Hepatocyte (in vitro differentiated cells): ENCODE measurements around the gene NSUN7. TPM values are rescaled to one million over a fixed set of nuclear protein-coding genes. Genes with fewer than 3 reads are reported as not detected.
A peak's percentile ranks its signal among the peaks of the same experiment; 100 is the strongest.

Experiments used
- DNase-seq: peaks from one replicate; pipeline ENCODE4 v3.0.0-alpha.2; 2016; ENCODE audit warnings: low spot score
- H2AFZ ChIP-seq: fragments of 200-600 bp; sonication (generic); 2 replicates; pipeline ENCODE4 v1.6.0; 2016; ENCODE audit warnings: antibody characterized with exemption, mild to moderate bottlenecking
- H3K27ac ChIP-seq: fragments of 200-600 bp; sonication (generic); 2 replicates; pipeline ENCODE4 v1.5.1; 2016; ENCODE audit warnings: mild to moderate bottlenecking
- H3K27me3 ChIP-seq: fragments of 200-600 bp; sonication (generic); 2 replicates; pipeline ENCODE4 v1.6.1; 2016
- H3K36me3 ChIP-seq: fragments of 200-600 bp; sonication (generic); replicated peaks from 2 replicates; pipeline ENCODE4 v1.5.1; 2016; ENCODE audit warnings: low read depth; ENCODE audit not compliant: insufficient read depth
- H3K4me1 ChIP-seq: fragments of 200-600 bp; sonication (generic); 2 replicates; pipeline ENCODE4 v1.5.1; 2016; ENCODE audit warnings: mild to moderate bottlenecking, moderate library complexity; ENCODE audit not compliant: insufficient read depth
- H3K4me2 ChIP-seq: fragments of 200-600 bp; sonication (generic); 2 replicates; pipeline ENCODE4 v1.6.0; 2016
- H3K4me3 ChIP-seq: fragments of 200-600 bp; sonication (generic); 2 replicates; pipeline ENCODE4 v1.5.1; 2016; ENCODE audit warnings: mild to moderate bottlenecking
- H3K79me2 ChIP-seq: fragments of 200-600 bp; sonication (generic); 2 replicates; pipeline ENCODE4 v1.6.0; 2017; ENCODE audit warnings: mild to moderate bottlenecking
- H3K9me2 ChIP-seq: fragments of 200-600 bp; sonication (generic); replicated peaks from 2 replicates; pipeline ENCODE4 v1.6.0; 2017; ENCODE audit warnings: mild to moderate bottlenecking; ENCODE audit not compliant: insufficient read depth
- H3K9me3 ChIP-seq: fragments of 200-600 bp; sonication (generic); 2 replicates; pipeline ENCODE4 v1.5.1; 2016; ENCODE audit warnings: low read depth, mild to moderate bottlenecking
- H4K20me1 ChIP-seq: fragments of 200-600 bp; sonication (generic); 2 replicates; pipeline ENCODE4 v1.6.0; 2016; ENCODE audit warnings: mild to moderate bottlenecking; ENCODE audit not compliant: insufficient read depth, poor library complexity, severe bottlenecking
- EZH2 ChIP-seq: fragments of 200-600 bp; sonication (generic); IDR thresholded peaks from 2 replicates; pipeline ENCODE4 v1.6.1; 2016; ENCODE audit warnings: antibody characterized with exemption, mild to moderate bottlenecking, borderline replicate concordance
- EZH2phosphoT487 ChIP-seq: fragments of 200-600 bp; sonication (generic); IDR thresholded peaks from one replicate; pipeline ENCODE4 v1.6.1; 2018; ENCODE audit warnings: antibody characterized with exemption, mild to moderate bottlenecking, low read depth, moderate library complexity; ENCODE audit not compliant: unreplicated experiment, severe bottlenecking
- WGBS: methylation state at CpG from one replicate; pipeline ENCODE4 v1.1.6; 2016; ENCODE audit warnings: low lambda C conversion rate; ENCODE audit errors: missing lambda C conversion rate; 5-methylcytosine and 5-hydroxymethylcytosine counted together
- polyA plus RNA-seq: library from polyadenylated mRNA; unstranded; fragments of >200 nt; fragmentation: Nextera tagmentation; extraction: Ambion mirVana; gene quantifications from 2 replicates; pipeline ENCODE4 v1.2.1, GENCODE V29; 2016
- total RNA-seq: library from RNA; depleted of rRNA; stranded (reverse); fragments of >200 nt; gene quantifications from 2 replicates; pipeline ENCODE4 v1.2.3, GENCODE V29; 2014
- TF ChIP-seq, protein P1 (sequence below): fragments of 200-600 bp; sonication (generic); IDR thresholded peaks from 2 replicates; pipeline ENCODE4 v1.5.1; 2016; ENCODE audit warnings: antibody characterized with exemption, mild to moderate bottlenecking; ENCODE audit not compliant: poor library complexity

The NSUN7 gene, protein sequence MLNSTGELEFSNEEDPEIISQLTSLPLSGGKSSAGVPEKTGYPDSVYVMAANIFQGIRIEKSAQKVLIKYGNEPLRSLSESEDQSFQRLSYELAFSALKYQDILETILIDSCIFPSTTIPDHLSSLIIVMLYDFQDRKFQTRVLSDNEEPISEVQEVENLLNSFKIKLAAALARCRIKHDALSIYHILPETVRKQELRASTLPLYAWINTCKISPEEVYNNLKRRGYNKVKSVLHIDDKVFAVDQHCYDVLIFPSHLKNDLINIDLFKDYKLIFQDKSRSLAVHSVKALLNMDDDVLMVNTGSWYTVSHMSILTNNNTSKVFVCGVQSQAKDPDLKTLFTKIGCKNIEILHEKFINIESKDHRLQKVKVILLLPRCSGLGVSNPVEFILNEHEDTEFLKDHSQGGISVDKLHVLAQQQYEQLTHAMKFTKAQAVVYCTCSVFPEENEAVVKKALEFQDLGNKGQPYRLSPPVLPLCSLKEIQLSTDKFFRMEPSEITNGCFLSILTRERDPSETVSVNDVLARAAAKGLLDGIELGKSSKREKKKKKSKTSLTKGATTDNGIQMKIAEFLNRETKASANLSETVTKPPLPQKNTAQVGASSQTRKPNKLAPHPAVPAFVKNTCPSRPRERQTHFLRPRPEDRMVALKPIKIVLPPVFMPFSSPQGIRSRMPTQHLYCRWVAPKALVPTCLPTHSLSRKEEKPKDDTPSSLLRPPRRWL
- total RNA-seq (8.0 and 10.3 TPM in 2 replicates), polyA plus RNA-seq (4.6 and 6.0 TPM in 2 replicates)

DNA sequence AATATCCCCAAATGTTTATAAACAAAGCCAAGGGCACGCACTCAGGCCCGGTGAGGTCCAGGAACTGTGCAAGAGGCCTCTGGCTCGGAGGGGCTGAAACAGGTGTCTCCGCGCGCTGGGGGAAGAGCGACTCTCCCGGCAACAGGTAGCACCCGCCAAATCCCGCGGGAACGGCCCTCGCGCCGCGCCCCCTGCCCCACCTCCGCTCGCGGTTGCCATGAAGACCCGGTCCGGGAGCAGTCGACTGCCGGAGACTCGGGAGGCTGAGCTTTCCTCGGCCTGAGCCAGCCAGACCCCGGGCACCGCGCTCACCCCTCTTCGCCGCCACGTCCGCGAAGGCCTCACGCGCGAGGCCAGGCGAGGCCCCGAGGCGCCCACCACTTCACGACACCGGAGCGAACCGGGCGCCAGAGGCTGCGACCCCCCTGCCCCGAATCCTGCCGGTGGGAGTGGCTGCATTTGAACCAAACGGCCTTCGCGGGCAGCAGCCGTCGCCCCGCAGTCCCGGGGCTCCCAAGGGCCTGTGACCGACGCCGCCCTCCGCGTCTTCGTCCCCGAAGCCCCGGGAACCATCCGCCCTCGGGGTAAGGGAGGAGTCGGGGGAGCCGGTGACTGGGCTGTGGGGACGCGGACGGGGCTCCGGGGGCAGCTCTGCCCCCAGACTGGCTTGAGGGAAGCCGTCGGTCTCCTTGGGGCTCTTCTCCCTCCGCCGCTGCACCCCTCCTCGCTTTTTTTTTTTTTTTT lies at the start of gene NSUN7:
Gene NSUN7 (plus strand): TSS at position 239 of the 744 bp plus-strand sequence. CDS start 739 bp downstream, outside the sequence.
- peaks cover 13% of the 10 kb centered on the region for H3K4me1 ChIP-seq
- peak; percentile 92 for DNase-seq
- H3K79me2 ChIP-seq: peaks cover 22% of the 10 kb centered on the region
- no peaks in the 10 kb centered on the region for H3K27me3 ChIP-seq
- H3K27ac ChIP-seq: peak within 1 kb of the TSS; percentile 87
- peak within 1 kb of the TSS; percentile 75 for H3K4me3 ChIP-seq
- peak within 1 kb of the TSS; percentile 92 for H2AFZ ChIP-seq
- no peaks in the 10 kb centered on the region for H3K9me3 ChIP-seq
- H3K4me2 ChIP-seq: peak within 1 kb of the TSS; percentile 86
- H4K20me1 ChIP-seq: no peaks in the 10 kb centered on the region
- no peaks in the 10 kb centered on the region for H3K36me3 ChIP-seq
- H3K9me2 ChIP-seq: no peaks in the 10 kb centered on the region
- TF ChIP-seq, protein P1, sequence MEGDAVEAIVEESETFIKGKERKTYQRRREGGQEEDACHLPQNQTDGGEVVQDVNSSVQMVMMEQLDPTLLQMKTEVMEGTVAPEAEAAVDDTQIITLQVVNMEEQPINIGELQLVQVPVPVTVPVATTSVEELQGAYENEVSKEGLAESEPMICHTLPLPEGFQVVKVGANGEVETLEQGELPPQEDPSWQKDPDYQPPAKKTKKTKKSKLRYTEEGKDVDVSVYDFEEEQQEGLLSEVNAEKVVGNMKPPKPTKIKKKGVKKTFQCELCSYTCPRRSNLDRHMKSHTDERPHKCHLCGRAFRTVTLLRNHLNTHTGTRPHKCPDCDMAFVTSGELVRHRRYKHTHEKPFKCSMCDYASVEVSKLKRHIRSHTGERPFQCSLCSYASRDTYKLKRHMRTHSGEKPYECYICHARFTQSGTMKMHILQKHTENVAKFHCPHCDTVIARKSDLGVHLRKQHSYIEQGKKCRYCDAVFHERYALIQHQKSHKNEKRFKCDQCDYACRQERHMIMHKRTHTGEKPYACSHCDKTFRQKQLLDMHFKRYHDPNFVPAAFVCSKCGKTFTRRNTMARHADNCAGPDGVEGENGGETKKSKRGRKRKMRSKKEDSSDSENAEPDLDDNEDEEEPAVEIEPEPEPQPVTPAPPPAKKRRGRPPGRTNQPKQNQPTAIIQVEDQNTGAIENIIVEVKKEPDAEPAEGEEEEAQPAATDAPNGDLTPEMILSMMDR: no peak
- TF ChIP-seq EZH2: no peak
- TF ChIP-seq EZH2phosphoT487: no peak
- 1% methylated on average over 48 of the region's 75 CpGs for WGBS

DNA sequence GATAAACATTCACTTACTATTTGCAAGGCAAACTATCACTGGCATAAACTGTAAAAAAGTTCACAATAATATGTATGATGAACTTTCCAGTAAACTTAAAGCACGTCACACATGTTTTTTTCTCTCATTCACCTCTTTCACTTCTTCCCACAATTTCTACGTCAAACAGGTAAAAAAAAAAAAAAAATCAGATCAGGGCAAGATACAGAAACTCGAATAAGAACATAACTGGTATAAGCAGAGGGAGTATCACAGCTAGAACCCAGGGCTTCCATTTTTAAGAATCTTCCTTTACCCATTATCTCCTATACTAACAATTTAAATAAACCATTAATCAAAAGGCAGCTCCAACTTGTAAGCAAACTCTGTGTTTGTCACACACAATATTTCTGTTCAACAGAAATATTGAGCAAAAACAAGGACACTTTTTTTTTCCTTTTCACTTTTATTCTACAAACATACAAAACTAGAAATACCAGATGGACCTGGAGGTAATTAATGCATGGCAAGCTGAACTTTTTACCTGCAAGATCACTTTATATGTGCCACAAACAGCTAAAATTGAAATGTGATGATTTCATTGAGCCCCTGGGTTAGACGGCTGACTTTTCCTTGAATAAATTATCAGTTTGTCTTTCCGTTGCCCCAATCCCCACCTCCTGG lies 47.5 kb upstream of the NSUN7 start:
- H2AFZ ChIP-seq: no peak overlapping the region
- no peaks in the 10 kb centered on the region for H3K36me3 ChIP-seq
- no peaks in the 10 kb centered on the region for H4K20me1 ChIP-seq
- no peak overlapping the region for H3K4me2 ChIP-seq
- no peaks in the 10 kb centered on the region for H3K9me3 ChIP-seq
- no peaks in the 10 kb centered on the region for H3K79me2 ChIP-seq
- no peaks in the 10 kb centered on the region for H3K9me2 ChIP-seq
- DNase-seq: no peak
- no peaks in the 10 kb centered on the region for H3K4me1 ChIP-seq
- 81% methylated on average over 5 of the region's 5 CpGs for WGBS
- H3K27me3 ChIP-seq: no peaks in the 10 kb centered on the region
- H3K4me3 ChIP-seq: no peak overlapping the region
- peak overlapping the region; percentile 58 for H3K27ac ChIP-seq
- TF ChIP-seq EZH2 (no peak), EZH2phosphoT487 (no peak)
- TF ChIP-seq, protein P1: no peak

DNA sequence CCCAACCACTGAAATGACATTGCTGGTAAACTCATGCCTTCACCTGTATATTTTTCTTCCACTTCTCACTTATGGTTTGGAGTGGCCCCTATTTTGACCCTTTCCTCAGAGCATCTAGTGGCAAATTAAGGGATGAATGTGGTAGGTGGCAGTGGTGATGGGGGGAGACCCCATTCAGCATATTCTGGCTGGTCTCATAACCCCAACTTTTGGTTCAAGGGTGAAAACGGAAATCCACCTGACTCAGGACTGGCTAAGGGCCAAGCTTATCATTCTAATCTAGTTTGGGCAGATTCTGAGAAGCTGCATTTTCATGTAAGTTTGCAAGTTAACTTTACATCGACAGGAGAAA lies 47.0 kb upstream of the NSUN7 start:
- Histone ChIP-seq H3K4me3 (no peak overlapping the region), H3K27ac (peak overlapping the region; percentile 58), H3K4me2 (no peak overlapping the region), H3K79me2 (no peaks in the 10 kb centered on the region), H3K36me3 (no peaks in the 10 kb centered on the region), H3K4me1 (no peaks in the 10 kb centered on the region), H3K9me3 (no peaks in the 10 kb centered on the region), H2AFZ (no peak overlapping the region), H3K9me2 (no peaks in the 10 kb centered on the region), H3K27me3 (no peaks in the 10 kb centered on the region), H4K20me1 (no peaks in the 10 kb centered on the region)
- 49% methylated on average over 2 of the region's 2 CpGs for WGBS
- DNase-seq: no peak
- TF ChIP-seq EZH2 (no peak), EZH2phosphoT487 (no peak)
- TF ChIP-seq, protein P1: no peak
